Ecto neural progenitor cell (in vitro differentiated cells): ENCODE results near the gene ZNF746.

ENCODE experiments used
- DNase-seq: peaks from one replicate; pipeline ENCODE4 v3.0.0-alpha.2; 2018; ENCODE audit warnings: low spot score

Gene ZNF746

DNA sequence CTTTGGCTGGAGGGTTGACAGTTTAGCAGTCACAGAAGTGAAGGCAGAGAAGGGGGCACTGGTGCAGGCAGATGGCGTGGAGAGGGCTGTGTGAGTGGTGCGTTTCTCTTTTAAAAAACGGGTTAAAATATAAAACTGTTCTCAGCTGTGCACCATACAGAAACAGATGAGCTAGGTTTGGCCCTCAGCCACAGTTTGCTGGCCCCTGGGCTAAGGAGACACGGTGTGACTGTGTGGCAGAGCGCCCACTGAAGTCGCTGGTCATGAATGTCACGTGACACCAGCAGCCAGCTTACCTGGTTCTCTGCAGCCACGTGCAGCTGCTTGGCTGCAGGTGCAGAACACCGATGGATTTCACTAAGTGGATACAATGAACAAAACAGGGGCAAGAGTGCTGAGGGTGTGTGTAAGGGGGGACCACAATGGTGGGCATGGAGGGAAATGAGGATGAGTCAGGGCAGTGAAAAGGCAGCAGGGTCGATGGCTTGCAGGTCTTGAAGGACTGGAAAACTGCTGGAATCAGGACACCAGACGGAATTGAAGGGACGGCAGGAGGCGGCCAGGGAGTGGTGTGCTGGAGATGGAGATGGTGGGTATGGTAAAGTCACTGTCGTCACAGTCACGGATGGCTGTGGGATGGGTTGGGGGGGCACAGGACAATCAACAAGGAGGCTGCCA lies 7.4 kb downstream of the ZNF746 start:
- DNase-seq, result no peak

DNA sequence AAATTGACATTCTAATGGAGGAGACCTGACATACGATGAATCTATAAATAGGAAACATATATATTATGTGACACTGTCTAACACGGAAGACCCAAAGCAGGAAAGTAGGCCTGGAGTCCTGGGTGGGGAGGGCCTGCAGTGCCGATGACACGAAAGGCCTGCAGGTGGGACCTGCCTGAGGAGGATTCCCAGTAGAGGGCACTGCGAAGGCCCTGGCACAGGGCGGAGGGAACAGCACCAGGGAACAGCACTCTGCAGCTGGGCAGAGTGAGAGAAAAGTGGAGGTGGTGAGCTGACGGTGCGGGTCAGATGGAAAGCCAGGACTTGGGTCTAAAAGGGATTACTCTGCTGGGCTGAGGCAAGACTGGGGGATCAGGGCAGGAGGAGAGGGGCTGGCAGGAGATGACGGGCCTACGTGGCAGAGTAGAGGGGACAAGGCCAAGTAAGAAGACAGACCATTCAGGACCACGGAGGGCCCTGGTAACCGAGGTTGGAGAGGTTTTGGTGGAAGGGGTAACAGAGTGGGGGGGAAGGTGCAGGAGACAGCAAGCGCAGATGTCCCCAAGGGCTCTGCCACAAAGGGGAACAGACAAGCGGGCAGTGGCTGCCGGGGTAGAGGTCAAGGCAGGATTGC lies 8.1 kb downstream of the ZNF746 start:
- DNase-seq, result no peak

DNA sequence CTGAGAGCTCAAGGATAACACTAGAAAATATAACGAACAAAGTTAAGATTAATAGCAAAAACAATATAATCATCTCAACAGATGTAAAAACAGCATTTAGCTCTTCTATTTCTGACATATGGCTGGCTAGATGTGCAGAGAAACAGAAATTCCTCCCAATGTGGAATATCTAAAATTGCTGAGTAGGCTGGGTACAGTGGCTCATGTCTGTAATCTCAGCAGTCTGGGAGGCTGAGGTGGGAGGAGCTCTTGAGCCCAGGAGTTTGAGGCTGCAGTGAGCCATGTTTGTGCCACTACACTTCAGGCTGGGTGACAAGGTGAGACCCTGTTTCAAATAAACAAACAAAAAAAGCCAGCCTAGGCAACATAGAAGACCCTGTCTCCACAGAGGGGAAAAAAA lies 18.0 kb downstream of the ZNF746 start:
- DNase-seq, result no peak

DNA sequence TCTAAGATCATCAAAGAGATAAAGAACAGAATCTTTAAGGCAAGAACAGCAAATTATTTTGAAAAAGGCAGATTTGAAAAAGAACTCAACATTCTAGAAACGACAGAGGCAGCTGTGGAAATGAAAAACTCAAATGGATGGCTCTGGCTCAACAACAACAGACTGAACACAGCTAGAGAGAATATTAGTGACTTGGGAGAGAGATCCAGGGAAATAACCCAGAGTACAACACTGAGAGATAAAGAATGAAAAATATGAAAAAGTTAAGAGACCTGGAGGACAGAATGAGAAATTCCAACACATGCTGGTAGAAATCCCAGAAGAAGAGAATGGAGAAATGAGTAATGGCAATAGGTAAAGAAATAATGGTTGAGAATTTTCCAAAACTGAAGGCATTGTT lies 18.9 kb downstream of the ZNF746 start:
- DNase-seq, result no peak

DNA sequence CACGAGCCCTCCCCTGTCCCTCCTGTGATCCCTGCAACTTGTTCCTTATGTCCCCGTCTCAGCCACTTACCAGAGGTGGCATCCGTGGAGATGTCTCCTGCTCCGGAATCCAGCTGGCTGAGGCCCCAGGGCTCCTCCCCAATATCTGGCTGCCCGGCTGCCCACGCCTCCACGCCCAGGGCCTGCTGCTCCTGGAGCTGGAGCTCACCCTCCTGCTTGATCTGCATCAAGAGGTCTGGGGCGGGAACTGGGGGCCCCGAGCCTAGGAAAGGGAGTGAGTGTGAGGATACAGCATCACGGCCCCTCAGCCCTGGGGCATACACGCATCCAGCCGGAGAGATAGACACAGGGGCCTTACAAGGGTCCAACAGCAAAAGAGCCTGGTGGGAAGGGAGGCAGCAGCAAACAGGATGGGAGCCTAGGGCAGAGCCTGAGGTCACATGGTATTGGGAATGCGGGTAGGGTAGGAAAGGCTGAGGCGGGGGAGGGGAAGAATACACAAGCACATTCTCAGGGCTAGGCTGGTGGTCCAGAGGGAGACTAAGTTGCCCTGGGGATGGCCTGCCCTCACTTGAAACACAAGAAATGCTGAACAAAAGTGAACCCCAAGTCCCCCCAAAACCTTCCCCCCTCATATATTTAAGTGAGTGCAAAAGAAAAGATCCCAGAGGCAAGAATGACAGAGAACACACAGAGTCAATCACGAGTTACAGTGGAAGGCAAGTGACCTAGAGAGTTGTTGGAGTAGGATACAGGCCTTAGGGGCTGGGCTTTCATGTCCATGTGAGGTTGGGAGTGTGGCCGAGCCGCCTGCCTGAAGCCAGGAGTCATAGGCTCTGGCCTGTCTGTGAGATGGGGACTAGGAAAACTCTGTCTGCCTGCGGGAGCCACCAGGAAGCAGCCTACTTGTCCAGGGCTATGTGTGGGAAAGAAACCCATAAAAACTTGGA lies 19.8 kb downstream of the ZNF746 start:
- no peak for DNase-seq

DNA sequence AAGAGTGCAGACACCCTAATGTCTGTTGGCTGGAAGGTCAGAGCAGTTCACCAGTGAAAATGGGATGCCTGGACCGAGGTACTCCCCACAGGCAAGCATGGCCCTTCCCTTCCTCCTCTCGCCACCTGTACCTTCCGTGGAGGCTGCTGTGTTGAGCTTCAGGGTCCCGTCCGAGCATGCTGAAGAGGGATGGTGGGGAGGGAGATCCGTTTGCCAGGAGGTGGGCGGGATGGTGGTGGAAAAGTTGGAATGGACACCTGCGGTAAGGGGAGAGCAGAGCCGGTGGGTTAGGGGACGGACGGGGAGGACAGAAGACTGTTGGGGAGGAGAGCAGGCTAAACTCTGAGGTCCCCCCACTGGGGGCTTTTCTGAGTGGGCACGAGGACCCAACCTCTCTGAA lies 20.8 kb downstream of the ZNF746 start:
- DNase-seq, result no peak

DNA sequence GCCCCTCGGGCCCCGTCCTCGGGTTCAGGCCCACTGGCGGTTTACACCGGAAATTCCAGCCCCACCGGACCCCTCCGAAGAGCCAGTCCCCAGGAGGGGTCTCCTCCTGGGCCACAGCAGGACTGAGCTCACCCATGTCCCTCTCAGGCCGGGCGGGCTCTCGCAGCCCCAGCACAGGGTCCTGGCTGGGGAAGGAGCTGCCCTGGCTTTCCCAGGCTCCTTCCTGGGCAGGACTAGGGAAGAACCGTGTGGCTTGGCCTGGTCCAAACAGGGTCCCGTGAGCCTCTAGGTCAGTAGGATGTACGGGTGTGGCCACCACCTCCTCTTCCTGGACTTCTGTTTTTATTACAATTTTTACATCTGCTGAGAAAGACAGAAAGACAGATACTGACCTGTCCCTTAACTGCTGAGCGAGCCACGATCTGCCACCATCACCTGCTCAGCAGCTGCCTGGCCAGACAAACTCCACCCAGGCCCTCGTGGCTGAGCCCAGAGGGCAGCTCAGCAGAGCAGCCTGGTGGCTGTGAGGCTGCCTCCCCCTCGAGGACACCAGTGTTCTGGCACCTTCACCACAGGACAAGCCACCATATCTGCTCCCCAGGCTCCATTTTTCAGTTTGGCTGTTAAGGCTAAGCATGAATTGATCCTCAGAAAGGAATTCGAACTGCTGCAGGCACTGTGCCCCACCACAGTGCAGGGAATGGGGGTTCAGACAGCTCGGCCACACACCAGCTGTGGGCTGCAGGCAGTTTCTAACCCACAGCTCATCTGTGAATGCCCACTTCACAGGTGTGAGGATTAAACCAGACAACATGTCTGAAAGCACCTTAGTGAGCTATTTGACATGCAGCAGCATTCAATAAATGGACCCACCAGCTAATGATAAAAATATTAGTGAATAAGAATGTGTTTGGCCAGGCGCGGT lies 22.2 kb downstream of the ZNF746 start:
- no peak for DNase-seq

DNA sequence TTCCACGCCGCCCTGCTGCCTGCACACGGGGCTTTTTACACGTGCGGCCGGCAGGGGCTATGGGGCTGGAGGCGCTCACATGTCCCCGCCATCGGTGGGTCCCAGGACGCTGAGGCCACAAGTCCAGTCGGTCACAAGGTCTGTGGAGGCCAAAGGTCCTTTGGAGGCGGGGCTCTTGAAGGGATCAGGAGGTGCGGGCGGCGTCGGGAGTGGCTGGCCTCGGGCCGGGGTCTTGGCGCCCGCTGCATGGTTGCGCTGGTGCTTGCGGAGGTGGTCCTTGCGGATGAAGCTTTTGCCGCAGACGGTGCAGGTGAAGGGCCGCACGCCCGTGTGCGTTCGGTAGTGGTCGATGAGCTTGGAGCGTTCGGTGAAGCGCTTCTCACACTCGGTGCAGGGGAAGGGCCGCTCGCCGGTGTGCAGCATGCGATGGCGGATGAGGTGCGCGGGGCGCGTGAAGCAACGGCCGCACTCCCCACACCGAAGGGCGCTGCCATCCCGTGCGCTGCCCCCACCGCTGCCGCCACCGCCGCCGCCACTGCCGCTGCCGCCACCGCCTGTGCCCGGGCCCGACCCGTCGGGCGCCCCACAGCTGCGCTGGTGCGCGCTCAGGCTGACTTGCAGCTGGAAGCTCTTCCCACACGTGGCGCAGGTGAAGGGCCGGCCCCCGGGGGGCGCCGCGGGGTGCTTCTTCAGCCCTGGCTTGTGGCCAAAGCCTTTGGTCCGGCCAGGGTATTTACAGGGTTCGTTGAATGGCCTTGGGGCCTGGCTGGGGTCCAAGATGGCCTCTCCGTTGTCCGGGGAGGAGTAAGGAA lies 23.1 kb downstream of the ZNF746 start:
- DNase-seq, result no peak

DNA sequence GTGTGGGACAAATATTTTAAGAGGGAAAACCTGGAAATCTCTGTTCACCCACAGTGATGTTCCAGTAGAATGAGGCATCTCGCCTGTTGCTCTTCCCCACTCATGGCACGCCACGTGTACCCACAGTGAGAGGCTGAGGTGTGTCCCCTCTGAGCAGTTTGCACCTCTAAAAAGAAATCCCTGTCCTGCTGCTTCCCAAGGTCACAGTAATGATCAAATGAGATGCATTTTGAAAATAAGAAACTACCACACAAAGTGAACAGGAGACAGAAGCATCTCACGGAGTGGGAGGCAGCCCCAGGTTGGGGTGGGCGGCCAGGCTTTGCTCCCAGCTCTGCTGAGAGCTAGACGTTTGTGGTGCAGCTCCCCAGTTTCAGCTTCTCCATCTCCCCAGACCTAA lies 24.4 kb downstream of the ZNF746 start:
- no peak for DNase-seq

DNA sequence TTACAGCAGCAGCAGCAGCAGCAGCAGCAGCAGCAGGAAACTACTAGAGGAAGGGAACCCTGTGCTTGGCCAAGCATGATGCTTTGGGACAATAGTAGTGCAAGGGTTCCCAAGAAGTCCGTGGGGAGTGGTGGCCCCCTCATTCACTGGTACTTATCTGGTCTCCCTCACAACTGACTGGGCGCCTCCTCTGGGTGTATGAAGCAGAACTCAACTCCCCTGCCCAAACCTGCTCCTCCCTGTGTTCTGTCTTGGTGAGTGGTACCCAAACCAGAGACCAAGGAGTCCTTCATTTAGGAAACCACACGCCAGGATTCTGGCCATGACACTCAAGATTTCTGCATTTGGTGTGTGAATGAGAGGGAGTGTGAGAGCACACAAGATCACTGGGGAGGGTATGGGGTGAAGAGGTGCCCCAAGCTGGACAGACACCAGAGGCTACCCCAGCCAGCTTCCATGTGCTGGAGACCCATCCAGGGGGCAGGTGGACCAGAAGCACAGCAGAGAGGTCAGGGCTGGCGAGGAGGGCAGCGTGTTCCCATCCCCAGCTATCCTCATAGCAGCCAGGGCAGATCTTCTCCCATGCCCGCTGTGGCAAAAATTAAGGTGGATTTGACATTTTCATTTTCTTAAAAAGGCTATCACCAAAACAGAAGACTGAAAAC lies 26.2 kb downstream of the ZNF746 start:
- DNase-seq, result no peak

DNA sequence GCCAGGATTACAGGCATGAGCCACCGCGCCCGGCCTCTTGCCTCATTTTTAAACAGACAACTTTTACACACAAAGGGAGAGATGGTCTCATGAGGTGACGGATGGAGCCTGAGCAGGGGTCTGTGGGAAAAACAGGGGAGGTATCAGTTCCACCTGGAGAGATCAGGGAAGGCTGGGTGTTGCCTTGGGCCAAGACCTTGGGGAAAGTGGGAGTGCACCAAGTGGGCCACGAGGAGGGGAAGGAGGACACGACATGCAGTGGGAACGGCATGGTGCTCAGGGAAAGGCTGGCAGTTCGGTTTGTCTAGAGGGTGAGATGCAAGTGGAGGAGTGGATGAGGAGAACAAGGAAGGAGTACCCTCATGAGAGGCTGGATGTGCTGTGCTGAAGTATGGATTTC lies 27.8 kb downstream of the ZNF746 start:
- no peak for DNase-seq

DNA sequence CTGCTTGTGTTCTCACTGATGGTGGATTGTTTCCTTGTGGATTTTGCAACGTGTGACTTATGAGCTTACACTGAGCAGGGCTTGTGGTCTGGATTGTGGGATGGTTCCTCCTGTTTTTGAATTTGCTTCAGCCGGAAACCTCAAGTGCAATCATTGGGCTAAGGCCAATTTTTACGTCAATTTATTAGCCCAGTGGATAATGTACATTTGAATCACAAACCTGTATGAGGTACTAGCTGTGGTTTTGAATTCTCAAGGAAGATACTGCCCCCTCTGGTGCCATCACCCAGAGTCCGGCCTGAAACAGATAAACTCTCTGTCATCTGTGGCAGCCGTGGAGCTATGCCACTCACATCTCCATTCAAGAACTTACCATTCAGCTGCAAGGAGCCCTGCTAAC lies 29.4 kb downstream of the ZNF746 start:
- no peak for DNase-seq

DNA sequence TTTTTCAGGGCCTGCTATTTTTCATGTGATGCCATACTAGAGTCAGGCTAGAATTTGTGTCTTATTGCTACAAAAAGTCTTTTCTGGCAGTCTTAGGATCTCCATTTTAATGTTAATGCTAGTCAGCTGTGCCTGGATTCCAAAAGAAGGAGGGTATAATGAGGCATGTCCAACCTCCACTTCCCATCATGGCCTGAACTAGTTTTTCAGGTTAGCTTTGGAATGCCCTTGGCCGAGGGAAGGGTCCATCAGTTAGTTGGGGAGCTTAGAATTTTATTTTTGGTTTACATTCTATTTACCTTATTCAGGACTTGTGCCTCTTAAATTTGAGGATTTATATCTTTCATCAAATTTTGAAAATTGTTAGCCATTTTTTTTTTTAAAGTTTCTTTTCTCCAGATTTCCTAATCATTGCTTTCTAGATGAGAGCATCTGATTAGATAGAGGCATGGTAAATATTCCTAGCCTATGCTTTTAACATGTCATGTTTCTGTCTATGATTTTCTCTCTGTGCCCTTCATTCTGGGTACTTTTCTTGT lies 30.2 kb downstream of the ZNF746 start:
- no peak for DNase-seq

DNA sequence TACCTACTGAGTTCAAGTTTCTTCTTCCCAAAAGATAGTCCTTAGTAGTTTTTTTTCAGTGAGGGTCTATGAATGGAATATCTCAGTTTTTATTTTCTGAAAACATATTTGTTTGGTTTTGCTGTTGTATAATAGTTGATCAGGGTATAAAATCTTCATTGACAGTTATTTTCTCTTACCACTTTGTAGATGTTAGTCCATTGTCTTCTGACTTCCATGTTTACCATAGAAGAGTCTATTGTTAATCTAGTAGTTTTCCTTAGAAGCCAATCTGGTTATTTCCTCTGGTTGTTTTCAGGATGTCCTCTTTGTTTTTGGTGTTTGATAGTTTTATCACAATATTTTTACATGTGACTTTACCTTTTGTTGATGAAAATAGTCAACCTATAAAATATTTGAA lies 31.2 kb downstream of the ZNF746 start:
- DNase-seq, result no peak

DNA sequence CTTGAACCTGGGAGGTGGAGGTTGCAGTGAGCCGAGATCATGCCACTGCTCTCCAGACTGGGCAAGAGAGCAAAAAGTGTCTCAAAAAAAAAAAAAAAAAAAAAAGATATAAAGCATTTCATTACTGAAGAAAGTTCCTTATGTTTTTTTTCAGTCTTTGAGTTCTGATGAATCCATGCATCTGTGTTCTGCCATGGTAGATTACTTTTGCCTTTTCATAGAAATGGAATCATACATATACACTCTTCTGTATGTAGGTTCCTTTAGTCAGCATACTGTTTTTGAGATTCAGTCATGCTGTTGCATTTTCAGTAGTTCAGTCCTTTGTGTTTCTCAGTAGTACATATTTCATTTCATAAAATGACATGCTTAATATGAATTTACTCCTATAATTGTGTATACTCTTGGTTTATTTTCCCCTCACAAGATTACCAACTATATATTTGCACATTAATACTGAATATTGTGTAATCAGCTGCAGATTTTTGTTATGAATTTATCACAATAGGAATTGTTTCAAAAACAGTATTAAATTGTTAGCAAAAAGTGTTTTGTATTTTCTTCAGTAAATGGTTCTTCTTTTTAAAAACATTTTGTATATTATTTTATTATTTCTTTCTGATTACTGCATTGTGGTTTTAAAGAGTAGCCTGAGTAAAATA lies 34.0 kb downstream of the ZNF746 start:
- no peak for DNase-seq

DNA sequence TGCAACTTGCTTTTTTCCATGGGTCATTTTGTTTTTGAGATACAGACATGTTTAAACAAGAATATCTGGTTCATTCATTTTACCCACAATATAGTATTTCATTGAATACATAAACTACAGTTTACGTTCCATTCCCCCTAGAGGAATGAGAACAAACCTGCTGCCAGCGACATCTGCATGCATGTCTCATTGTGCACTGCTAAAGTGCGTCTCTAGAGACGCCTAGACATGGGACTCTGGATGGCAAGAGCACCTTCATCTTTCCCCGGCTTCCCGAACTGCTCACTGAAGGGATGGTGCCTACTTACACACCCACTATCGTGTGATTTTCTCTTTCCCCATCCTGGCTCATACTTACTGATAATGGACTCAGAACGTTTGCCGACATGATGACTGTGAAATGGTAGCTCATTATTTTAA lies 35.5 kb downstream of the ZNF746 start:
- DNase-seq, result no peak

DNA sequence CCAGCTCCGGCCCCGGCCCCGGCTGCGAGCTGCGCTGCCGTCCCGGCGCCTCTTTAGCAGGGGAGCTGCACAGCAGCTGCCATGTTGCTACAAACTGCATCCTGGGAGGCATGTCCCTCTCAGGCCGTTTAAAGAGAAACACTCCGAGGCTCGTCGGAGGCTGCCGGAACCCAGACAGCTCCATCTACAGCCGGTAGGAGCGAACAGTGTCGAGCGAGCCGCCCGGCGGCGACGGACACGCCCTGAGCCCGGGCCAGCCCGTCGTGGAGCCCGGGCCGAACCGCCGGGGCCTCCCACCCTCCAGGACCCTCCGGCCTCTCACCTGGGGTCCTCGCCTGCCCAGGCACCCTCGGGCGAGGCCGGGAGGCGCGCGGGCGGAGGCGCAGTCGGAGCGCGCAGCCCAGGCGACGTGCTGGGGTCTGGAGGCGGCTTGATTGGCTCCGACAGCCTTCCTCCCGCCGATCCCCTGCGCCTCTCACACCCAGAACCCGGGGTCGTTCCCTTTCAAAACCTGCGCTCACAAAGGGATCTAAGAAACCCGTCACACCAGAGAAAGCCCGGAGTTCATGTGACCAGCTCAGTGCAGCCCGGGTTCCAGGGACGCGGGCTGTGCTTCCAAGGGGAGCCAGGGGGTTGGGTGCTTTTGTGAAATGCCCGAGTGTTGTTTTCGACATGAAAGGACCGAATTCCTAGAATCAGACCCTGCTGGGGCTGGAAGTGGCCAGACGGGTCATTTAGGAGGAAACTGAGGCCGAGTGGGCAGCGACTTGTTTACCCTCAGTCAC lies 36.9 kb downstream of the ZNF746 start, which contains the start of gene ZNF777:
TSS of gene ZNF777 (minus strand) at position 570 of the 785 bp plus-strand sequence. CDS start 5,040 bp downstream, outside the sequence.
- peak; percentile 88 for DNase-seq
